Esophagus muscularis mucosa (tissue), 4 donors: ENCODE measurements around the gene CSTF2T.

ENCODE experiments used
- CTCF ChIP-seq, 3 experiments: fragments of 200-600 bp in 2 of 3; fragments of 450-650 bp in 1 of 3; sonication (generic) in 2 of 3; IDR thresholded peaks; one replicate each; pipeline ENCODE4 v1.5.1; 2017 to 2019; ENCODE audit warnings: antibody characterized with exemption in 3 of 3, mild to moderate bottlenecking in 2 of 3, moderate library complexity in 1 of 3
- EP300 ChIP-seq: sonication (generic); formaldehyde crosslinking; IDR thresholded peaks from one replicate; pipeline ENCODE4 v1.6.1; 2017; ENCODE audit warnings: antibody characterized with exemption
- POLR2A ChIP-seq: fragments of 450-650 bp; IDR thresholded peaks from one replicate; pipeline ENCODE4 v1.6.1; 2017; ENCODE audit warnings: antibody characterized with exemption, moderate library complexity, mild to moderate bottlenecking, low read depth
- POLR2AphosphoS5 ChIP-seq, 2 donors: sonication (generic); formaldehyde crosslinking; IDR thresholded peaks; one replicate each; pipeline ENCODE4 v1.6.1; 2017; ENCODE audit warnings: antibody characterized with exemption in 2 of 2

- TF ChIP-seq CTCF (IDR thresholded peaks at IDR 0.05) (no peak), POLR2AphosphoS5 (IDR thresholded peaks at IDR 0.05) (no peak), POLR2A (no peak), EP300 (no peak)
These were observed 928 bp upstream of the CSTF2T start for GRCh38 chr10:51700228-51700817.
